A673 (cell line): ENCODE results near the gene CAP2. TPM values are rescaled to one million over a fixed set of nuclear protein-coding genes. Genes with fewer than 3 reads are reported as not detected.

Experiments used
- BruUV-seq: library from RNA; stranded (reverse); fragments of 400-500 nt; replicated peaks from 2 replicates; lab custom pipeline; 2021; lab: Mats Ljungman, UMichigan
- CTCF ChIA-PET: fragments of 300-600 bp; sonication (Branson Sonifier 250); formaldehyde crosslinking; loops from one replicate; lab custom pipeline; 2022; ENCODE audit warnings: antibody characterized with exemption; lab: Charles Lee
- POLR2A ChIA-PET: fragments of 300-600 bp; sonication (Branson Sonifier 250); formaldehyde crosslinking; loops from one replicate; lab custom pipeline; 2022; ENCODE audit warnings: antibody characterized with exemption; ENCODE audit not compliant: low non-redundant PET; lab: Charles Lee
- DNase-seq: peaks from one replicate; pipeline ENCODE4 v3.0.0-alpha.2; 2015; ENCODE audit warnings: low spot score
- H3K27ac ChIP-seq: fragments of 200-600 bp; sonication (generic); 2 replicates; pipeline ENCODE4 v1.5.1; 2016; ENCODE audit warnings: mixed run types, low read depth, mild to moderate bottlenecking, mixed read lengths, antibody characterized with exemption, low read length; ENCODE audit not compliant: poor library complexity, severe bottlenecking
- H3K27me3 ChIP-seq: fragments of 200-600 bp; sonication (generic); replicated peaks from 2 replicates; pipeline ENCODE4 v1.6.1; 2017; ENCODE audit warnings: mixed run types, low read depth, mild to moderate bottlenecking, mixed read lengths, antibody characterized with exemption, low read length; ENCODE audit not compliant: insufficient read depth, poor library complexity
- H3K36me3 ChIP-seq: fragments of 200-600 bp; sonication (generic); 2 replicates; pipeline ENCODE4 v1.6.1; 2016; ENCODE audit warnings: mixed run types, mild to moderate bottlenecking, mixed read lengths, antibody characterized with exemption, low read length; ENCODE audit not compliant: insufficient read depth, poor library complexity, severe bottlenecking
- H3K4me1 ChIP-seq: fragments of 200-600 bp; sonication (generic); 2 replicates; pipeline ENCODE4 v1.6.1; 2017; ENCODE audit warnings: mixed run types, mild to moderate bottlenecking, mixed read lengths, antibody characterized with exemption, low read length; ENCODE audit not compliant: insufficient read depth, poor library complexity, severe bottlenecking
- H3K4me3 ChIP-seq: fragments of 200-600 bp; sonication (generic); 2 replicates; pipeline ENCODE4 v1.5.1; 2016; ENCODE audit warnings: low read depth, mixed run types, mild to moderate bottlenecking, mixed read lengths, low read length; ENCODE audit not compliant: poor library complexity, severe bottlenecking
- H3K9me3 ChIP-seq: fragments of 200-600 bp; sonication (generic); 2 replicates; pipeline ENCODE4 v1.6.1; 2016; ENCODE audit warnings: mixed run types, low read depth, mild to moderate bottlenecking, mixed read lengths, antibody characterized with exemption, low read length; ENCODE audit not compliant: poor library complexity, severe bottlenecking
- EZH2 ChIP-seq: fragments of 200-600 bp; sonication (generic); IDR thresholded peaks from 2 replicates; pipeline ENCODE4 v1.6.1; 2017; ENCODE audit warnings: borderline replicate concordance, low read depth, mild to moderate bottlenecking, mixed read lengths, antibody characterized with exemption, low read length; ENCODE audit not compliant: poor library complexity, severe bottlenecking
- intact Hi-C: fragments of 100-400 bp; cut with micrococcal nuclease; formaldehyde crosslinking; loops from one replicate; pipeline ENCODE4 v1.10.0; 2022; ENCODE audit not compliant: unreplicated experiment
- total RNA-seq: library from RNA; stranded (reverse); gene quantifications from 2 replicates; pipeline ENCODE4 v1.2.3, GENCODE V29; 2021
- TF ChIP-seq, protein P1 (sequence below): fragments of 300-800, 200-600 bp; sonication (generic); conservative IDR thresholded peaks from 2 replicates; pipeline ENCODE4 v1.5.1; 2017; ENCODE audit warnings: low read depth, mild to moderate bottlenecking, antibody characterized with exemption, low read length, moderate library complexity, mixed read lengths

Gene CAP2
- total RNA-seq, 1 experiment from 2014 or later, result 20.8 TPM

DNA sequence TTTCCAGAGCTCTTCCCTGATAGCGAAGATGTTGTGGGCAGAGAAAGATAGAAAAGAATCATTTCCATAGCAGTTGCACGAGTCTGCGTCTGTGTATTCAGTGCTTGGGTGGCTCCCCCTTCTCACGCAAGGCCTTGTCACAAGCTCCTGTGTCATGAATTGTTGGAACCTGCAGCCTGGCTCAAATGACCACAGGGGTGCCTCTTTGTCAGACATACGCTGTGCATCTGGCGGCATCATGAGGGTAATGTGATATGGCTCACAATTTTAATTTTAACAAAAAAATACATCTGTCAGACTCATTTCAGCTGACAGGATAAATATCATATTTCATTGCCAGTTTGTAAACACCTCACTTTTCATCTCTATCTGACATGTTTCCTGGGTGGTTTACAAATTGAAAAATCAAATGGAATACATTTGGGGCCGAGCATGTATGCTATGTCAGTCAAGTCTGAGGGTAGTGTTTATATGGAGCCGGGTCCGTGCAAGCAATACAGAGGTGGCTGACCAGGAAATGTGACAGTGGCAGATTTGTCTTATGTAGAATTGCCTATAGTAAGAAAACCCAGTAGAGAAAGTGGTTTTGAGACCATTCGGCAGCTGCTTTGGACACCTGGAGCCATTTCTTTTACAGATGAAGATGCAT lies 90.9 kb downstream of the CAP2 start:
- POLR2A ChIA-PET, result no interaction called here

DNA sequence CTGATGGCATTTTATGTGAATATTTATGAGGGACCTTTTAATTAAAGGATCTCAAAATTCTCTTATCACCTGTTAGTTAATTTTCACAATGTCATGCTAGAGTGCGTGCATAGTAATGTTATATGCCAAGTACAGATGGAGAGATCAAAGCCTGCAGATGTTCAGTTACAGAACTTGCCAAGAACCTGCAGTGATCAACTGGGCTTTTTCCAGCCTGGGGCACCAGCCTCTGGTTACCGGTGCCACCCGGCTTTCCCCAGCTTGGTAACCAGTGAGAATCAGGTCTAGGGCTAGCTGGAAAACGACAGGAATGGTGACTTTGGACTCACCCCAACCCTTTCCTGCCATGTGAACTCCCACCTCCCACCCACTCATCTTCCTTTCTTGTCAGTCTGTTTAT lies 91.8 kb downstream of the CAP2 start:
- no TSS peak for BruUV-seq
- H3K27me3 ChIP-seq, result no peaks in the 10 kb centered on the region
- no peak for DNase-seq
- intact Hi-C loops, result no loop called here
- H3K9me3 ChIP-seq, result no peaks in the 10 kb centered on the region
- no peaks in the 10 kb centered on the region for H3K36me3 ChIP-seq
- no peak overlapping the region for H3K27ac ChIP-seq
- no peak for TF ChIP-seq EZH2
- TF ChIP-seq, protein P1, sequence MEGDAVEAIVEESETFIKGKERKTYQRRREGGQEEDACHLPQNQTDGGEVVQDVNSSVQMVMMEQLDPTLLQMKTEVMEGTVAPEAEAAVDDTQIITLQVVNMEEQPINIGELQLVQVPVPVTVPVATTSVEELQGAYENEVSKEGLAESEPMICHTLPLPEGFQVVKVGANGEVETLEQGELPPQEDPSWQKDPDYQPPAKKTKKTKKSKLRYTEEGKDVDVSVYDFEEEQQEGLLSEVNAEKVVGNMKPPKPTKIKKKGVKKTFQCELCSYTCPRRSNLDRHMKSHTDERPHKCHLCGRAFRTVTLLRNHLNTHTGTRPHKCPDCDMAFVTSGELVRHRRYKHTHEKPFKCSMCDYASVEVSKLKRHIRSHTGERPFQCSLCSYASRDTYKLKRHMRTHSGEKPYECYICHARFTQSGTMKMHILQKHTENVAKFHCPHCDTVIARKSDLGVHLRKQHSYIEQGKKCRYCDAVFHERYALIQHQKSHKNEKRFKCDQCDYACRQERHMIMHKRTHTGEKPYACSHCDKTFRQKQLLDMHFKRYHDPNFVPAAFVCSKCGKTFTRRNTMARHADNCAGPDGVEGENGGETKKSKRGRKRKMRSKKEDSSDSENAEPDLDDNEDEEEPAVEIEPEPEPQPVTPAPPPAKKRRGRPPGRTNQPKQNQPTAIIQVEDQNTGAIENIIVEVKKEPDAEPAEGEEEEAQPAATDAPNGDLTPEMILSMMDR, result no peak
- CTCF ChIA-PET, result no interaction called here
- POLR2A ChIA-PET, result no interaction called here
- H3K4me3 ChIP-seq, result no peak overlapping the region
- H3K4me1 ChIP-seq, result no peaks in the 10 kb centered on the region

More for the DNA sequence above, 90.9 kb downstream of the CAP2 start:
- H3K4me1 ChIP-seq, result no peaks in the 10 kb centered on the region
- no peaks in the 10 kb centered on the region for H3K36me3 ChIP-seq
- intact Hi-C loops, result no loop called here
- no peak for DNase-seq
- no peaks in the 10 kb centered on the region for H3K9me3 ChIP-seq
- H3K27ac ChIP-seq, result no peak overlapping the region
- H3K27me3 ChIP-seq, result no peaks in the 10 kb centered on the region
- no peak for TF ChIP-seq EZH2
- TF ChIP-seq, protein P1, result no peak
- no peak overlapping the region for H3K4me3 ChIP-seq
- no TSS peak for BruUV-seq
- CTCF ChIA-PET, result no interaction called here

DNA sequence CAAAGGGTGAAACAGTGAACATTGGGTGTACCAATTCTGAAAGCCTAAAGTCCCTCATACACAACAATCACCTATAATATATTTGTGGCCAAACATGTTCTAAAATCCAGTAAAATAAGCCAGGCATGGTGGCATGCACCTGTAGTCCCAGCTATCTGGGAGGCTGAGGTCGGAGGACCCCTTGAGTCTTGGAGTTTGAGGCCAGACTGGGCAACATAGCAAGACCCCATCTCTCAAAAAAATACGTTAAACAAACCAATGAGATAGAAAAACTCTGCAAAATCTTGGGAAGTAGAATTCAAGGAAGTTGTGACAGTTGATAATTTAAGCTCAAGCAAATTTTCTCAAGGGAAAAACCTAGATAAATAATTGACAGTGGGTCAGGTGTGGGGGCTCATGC lies 92.6 kb downstream of the CAP2 start:
- no peak for DNase-seq
- Histone ChIP-seq H3K4me1 (peaks cover 6% of the 10 kb centered on the region), H3K4me3 (no peak overlapping the region), H3K9me3 (no peaks in the 10 kb centered on the region), H3K36me3 (no peaks in the 10 kb centered on the region), H3K27ac (no peak overlapping the region), H3K27me3 (no peaks in the 10 kb centered on the region)
- CTCF ChIA-PET, result no interaction called here
- no TSS peak for BruUV-seq
- POLR2A ChIA-PET, result no interaction called here
- intact Hi-C loops, result no loop called here
- TF ChIP-seq EZH2, result no peak
- TF ChIP-seq, protein P1, result no peak
